AG10803 (cell line): ENCODE results near the gene ZBTB16.

Source experiments
- DNase-seq: peaks from one replicate; pipeline ENCODE4 v3.0.0; 2010; ENCODE audit warnings: low read depth
- H3K4me3 ChIP-seq: 2 replicates; pipeline ENCODE4 v1.5.1; 2011; ENCODE audit warnings: mild to moderate bottlenecking, low read length, control low read depth
- TF ChIP-seq, protein P1 (sequence below): conservative IDR thresholded peaks from 2 replicates; pipeline ENCODE4 v1.5.1; 2011; ENCODE audit warnings: mild to moderate bottlenecking, low read length, control low read depth, inconsistent platforms

The ZBTB16 gene

GRCh38 chr11:114226356-114226755 is 166.8 kb downstream of the ZBTB16 start:
- no peak for DNase-seq
- TF ChIP-seq, protein P1, sequence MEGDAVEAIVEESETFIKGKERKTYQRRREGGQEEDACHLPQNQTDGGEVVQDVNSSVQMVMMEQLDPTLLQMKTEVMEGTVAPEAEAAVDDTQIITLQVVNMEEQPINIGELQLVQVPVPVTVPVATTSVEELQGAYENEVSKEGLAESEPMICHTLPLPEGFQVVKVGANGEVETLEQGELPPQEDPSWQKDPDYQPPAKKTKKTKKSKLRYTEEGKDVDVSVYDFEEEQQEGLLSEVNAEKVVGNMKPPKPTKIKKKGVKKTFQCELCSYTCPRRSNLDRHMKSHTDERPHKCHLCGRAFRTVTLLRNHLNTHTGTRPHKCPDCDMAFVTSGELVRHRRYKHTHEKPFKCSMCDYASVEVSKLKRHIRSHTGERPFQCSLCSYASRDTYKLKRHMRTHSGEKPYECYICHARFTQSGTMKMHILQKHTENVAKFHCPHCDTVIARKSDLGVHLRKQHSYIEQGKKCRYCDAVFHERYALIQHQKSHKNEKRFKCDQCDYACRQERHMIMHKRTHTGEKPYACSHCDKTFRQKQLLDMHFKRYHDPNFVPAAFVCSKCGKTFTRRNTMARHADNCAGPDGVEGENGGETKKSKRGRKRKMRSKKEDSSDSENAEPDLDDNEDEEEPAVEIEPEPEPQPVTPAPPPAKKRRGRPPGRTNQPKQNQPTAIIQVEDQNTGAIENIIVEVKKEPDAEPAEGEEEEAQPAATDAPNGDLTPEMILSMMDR = no peak

DNA sequence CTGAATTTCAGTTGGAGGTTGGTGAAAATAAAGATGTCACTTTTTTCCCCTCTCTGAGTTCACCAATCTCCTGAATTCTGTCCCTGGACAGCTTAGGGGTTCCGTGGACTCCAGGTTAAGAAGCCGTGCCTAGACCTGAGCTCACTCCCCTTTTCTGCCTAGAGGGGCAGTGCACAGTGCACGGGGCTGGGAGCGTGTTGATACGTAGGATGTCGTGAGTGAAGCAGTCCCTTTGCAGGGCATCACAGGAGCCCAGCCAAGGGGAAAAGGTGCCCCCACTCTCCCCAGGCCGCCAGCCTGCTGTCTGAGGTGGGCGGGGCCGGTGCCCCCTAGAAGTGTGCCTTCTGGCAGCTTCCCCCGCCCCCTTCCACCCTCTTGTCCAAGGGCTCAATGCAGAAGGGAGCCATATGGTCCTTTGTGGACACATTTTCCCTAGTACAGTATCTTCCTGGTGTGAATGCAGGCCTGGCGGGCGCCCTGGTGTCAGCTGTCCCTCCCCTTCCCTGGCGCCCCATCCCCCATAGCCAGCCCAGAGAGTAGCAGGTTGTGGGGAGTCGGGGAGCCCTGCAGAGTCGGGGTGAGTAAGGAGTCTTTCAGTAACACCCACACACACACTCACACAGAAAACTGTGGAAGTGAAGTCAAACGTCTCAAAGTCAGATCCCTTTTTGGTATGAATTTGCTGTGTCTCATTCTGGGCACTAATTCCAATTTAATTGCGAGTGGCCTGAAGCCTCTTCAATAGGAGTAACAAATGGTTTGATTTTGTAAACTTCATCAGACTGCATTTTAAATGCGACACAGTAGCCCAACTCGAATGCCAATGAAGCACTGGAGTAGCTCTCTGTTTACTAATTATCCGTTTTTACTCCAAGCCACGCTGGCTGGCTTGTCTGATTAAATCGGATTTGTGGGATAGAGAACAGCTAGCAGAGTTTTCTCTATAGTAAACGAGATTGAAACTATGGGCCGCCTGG is 169.2 kb downstream of the ZBTB16 start:
- TF ChIP-seq, protein P1 = no peak
- no peak overlapping the region for H3K4me3 ChIP-seq
- DNase-seq = no peak

More at GRCh38 chr11:114226356-114226755, 166.8 kb downstream of the ZBTB16 start:
- H3K4me3 ChIP-seq = no peak overlapping the region

GRCh38 chr11:114230031-114230704 is 170.7 kb downstream of the ZBTB16 start:
- DNase-seq = no peak
- TF ChIP-seq, protein P1 = no peak
- H3K4me3 ChIP-seq = no peak overlapping the region

DNA sequence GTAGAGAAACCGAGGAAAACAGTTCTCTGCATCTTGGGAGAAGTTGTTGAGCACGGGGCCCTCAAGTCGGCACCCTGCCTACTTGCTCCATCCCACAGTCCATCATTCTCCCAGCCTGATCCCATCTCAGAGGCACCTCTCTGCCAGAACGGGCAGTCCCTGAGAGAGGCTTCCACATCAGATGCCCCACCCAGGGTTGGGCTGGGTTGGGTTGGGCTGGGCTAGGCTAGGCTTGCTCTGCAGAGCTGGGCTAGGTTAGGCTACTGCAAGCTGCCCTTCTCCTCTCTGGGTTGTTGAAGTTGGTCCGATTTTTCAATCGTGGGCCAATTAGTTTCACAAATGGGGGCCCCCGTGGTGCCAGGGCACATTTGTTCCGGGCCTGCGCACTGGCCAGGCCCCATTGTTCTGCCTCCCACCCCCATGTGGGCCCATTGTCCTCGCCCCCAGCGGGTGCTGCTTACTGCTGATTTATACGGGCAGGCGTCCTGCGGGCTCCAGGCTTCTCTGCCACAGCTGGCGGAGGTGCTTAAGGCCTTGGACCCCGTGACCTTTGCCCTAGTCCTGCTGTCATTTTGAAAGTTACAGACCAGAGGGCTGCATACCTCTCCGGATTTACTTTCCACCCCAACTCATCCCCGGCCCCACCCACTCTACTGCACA is 173.0 kb downstream of the ZBTB16 start:
- DNase-seq = no peak
- no peak overlapping the region for H3K4me3 ChIP-seq
- TF ChIP-seq, protein P1 = no peak

DNA sequence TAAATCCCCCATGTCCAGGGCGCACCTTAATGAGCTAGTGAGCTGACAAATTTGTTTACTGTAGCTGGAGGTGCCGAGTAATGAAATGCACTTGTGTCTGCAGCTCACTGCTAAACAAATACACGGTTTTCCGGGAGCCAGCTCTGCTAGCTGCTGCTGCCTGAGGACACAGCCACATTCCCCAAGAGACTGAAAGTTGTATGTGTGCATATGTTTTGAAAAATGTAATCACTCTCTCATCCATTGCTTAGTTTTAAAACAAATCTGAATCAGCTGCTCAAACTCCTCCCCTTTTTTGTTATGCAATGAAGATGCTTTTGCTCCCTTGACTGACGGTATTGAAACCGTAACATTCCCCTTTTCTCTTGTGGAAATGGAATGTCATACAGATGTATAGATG is 174.2 kb downstream of the ZBTB16 start:
- TF ChIP-seq, protein P1 = no peak
- H3K4me3 ChIP-seq = no peak overlapping the region
- no peak for DNase-seq

GRCh38 chr11:114236829-114237228 is 177.3 kb downstream of the ZBTB16 start:
- H3K4me3 ChIP-seq = no peak overlapping the region
- no peak for DNase-seq
- TF ChIP-seq, protein P1 = no peak
